ENCODE data around the gene TGFBI.

Gene TGFBI

GRCh38 chr5:136076067-136076466 lies 47.3 kb downstream of the TGFBI start:
- Histone ChIP-seq H3K27ac (no peak overlapping the region), H3K27me3 (replicated peaks) (no peaks in the 10 kb centered on the region), H3K36me3 (replicated peaks) (no peaks in the 10 kb centered on the region), H3K4me3 (ENCODE audit: low read depth, low read length) (no peak overlapping the region)
- in situ Hi-C loops (cut with HindIII; ENCODE audit: low pct_ligation_motif_present, low sequenced_read_pairs), result no loop called here
- TF ChIP-seq CTCF (IDR thresholded peaks at IDR 0.05; ENCODE audit: low read depth, low read length, missing control alignments), result no peak
- no peak for DNase-seq

DNA sequence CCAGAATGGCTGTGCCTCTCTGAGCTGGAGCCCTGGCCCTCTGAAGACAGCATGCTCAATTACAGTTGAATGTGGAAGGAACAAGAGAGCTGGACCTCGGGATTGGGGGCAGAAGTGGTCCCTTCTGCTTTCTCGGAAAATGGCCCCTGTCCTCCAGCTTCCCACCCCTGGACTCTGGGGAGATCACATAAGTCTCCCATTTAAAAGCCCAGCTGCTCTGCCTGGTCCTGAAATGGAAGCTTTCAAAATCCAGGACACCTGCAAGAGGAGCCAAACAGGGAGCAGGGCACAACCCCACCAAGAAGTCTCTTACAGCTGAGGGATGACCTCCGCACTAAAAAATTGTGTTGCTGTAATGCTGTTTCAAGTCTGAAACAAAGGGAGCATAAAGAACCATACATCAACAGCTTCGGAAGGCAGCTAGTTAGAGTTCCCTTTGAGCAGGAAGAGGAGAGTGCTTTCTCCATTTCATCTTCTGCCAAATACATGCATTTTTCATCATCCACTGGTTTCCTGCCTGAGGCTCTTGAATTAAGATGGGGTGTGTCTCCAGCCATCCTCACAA lies 48.2 kb downstream of the TGFBI start:
- in situ Hi-C loops (cut with HindIII; ENCODE audit: low pct_ligation_motif_present, low sequenced_read_pairs), result no loop called here

DNA sequence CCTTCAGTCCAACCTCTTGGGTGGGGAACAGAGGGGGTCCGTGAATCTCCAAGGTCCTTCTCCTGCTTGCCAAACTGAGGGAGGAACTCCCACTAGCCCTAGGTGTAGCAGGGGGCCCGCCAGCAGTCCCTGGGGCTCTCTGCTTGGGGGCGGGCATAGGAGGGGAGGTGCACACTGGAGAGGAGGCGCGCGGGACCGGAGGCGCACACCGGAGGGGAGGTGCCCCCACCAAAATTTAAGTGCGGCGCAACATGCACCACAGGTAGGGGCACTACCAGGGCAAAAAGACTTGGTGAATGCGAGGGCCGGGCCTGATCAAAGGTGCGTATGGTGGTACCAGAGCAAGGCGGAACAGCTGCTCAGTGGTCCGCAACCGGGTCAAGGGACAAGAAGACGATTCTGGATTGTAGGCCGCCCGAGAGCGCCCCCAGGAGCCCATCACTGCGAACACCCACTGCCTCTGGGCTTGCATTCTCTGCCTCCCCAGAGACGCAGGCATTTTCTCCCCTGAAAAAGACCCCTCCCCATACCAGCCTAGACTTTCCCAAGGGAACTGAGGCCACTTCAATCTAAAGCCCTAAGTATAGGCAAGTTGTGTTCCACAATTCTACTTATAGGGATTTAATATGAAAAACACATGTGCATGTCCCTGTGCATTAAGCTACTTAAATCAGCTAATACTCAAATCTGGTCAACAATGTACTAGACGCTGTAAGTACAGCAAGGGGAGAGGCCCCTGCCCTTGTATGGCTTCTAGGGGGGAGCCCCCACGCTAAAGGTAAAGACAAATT lies 50.6 kb downstream of the TGFBI start:
- in situ Hi-C loops (cut with HindIII; ENCODE audit: low pct_ligation_motif_present, low sequenced_read_pairs), result no loop called here
- peak; percentile 69 for TF ChIP-seq CTCF (IDR thresholded peaks at IDR 0.05; ENCODE audit: low read depth, low read length, missing control alignments)
- Histone ChIP-seq H3K27me3 (replicated peaks) (no peaks in the 10 kb centered on the region), H3K4me3 (ENCODE audit: low read depth, low read length) (peak overlapping the region; percentile 66), H3K27ac (no peak overlapping the region), H3K36me3 (replicated peaks) (no peaks in the 10 kb centered on the region)
- peak; percentile 12 for DNase-seq

More for the DNA sequence above, 48.2 kb downstream of the TGFBI start:
- no peak for DNase-seq
- Histone ChIP-seq H3K27me3 (replicated peaks) (no peaks in the 10 kb centered on the region), H3K27ac (no peak overlapping the region), H3K4me3 (ENCODE audit: low read depth, low read length) (no peak overlapping the region), H3K36me3 (replicated peaks) (no peaks in the 10 kb centered on the region)
- no peak for TF ChIP-seq CTCF (IDR thresholded peaks at IDR 0.05; ENCODE audit: low read depth, low read length, missing control alignments)

GRCh38 chr5:136080113-136080482 lies 51.3 kb downstream of the TGFBI start:
- DNase-seq, result peak; percentile 17
- in situ Hi-C loops (cut with HindIII; ENCODE audit: low pct_ligation_motif_present, low sequenced_read_pairs), result no loop called here
- Histone ChIP-seq H3K36me3 (replicated peaks) (no peaks in the 10 kb centered on the region), H3K27ac (no peak overlapping the region), H3K27me3 (replicated peaks) (no peaks in the 10 kb centered on the region), H3K4me3 (ENCODE audit: low read depth, low read length) (peak overlapping the region; percentile 66)
- no peak for TF ChIP-seq CTCF (IDR thresholded peaks at IDR 0.05; ENCODE audit: low read depth, low read length, missing control alignments)

- TF ChIP-seq CTCF (IDR thresholded peaks at IDR 0.05; ENCODE audit: low read depth, low read length, missing control alignments), result no peak
- peak; percentile 97 for DNase-seq
- in situ Hi-C loops (cut with HindIII; ENCODE audit: low pct_ligation_motif_present, low sequenced_read_pairs), result no loop called here
These were observed 51.9 kb downstream of the TGFBI start for GRCh38 chr5:136080483-136081216.

More at GRCh38 chr5:136080483-136081216, 51.9 kb downstream of the TGFBI start:
- no peaks in the 10 kb centered on the region for H3K36me3 ChIP-seq (replicated peaks)
- H3K27ac ChIP-seq, result peak overlapping the region; percentile 72
- H3K4me3 ChIP-seq (ENCODE audit: low read depth, low read length), result peak overlapping the region; percentile 66
- H3K27me3 ChIP-seq (replicated peaks), result no peaks in the 10 kb centered on the region
